ACHN (cell line): Measurements from ENCODE around the gene USP17L11.
"Not testable (repeated sequence)": the region's sequence is repeated elsewhere in the genome, so short reads cannot be mapped to it uniquely, and the experiment has no call there.

Source experiments
- DNase-seq: peaks from one replicate; pipeline ENCODE4 v3.0.0-alpha.2; 2015
- in situ Hi-C: cut with HindIII; loops from 2 replicates; pipeline ENCODE4 v1.10.0; 2017; ENCODE audit warnings: low sequenced_read_pairs, low pct_ligation_motif_present, low pct_unique_long_range_greater_than_20kb

The USP17L11 gene

GRCh38 chr4:9215105-9215504 is at the start of gene USP17L11:
TSS of gene USP17L11 (plus strand) at chr4:9215405. CDS start at chr4:9215405, 0 bp downstream.
- in situ Hi-C loops: not testable (repeated sequence)

GRCh38 chr4:9165990-9166389 is 49.2 kb upstream of the USP17L11 start:
- DNase-seq, in situ Hi-C loops: not testable (repeated sequence)

More at GRCh38 chr4:9215105-9215504, at the start of gene USP17L11:
- DNase-seq: not testable (repeated sequence)

- in situ Hi-C loops, DNase-seq: not testable (repeated sequence)
These were observed 45.3 kb upstream of the USP17L11 start, which contains the start of gene FAM90A26 for GRCh38 chr4:9169791-9170459. TSS of gene FAM90A26 (plus strand) at chr4:9170409. CDS start at chr4:9173173, 2,764 bp downstream.

- in situ Hi-C loops, DNase-seq: not testable (repeated sequence)
These were observed 4.8 kb upstream of the USP17L11 start, which contains the start of gene USP17L10 for GRCh38 chr4:9210357-9210756. TSS of gene USP17L10 (plus strand) at chr4:9210657. CDS start at chr4:9210657, 0 bp downstream.

GRCh38 chr4:9214701-9215100 is 504 bp upstream of the USP17L11 start:
- DNase-seq, in situ Hi-C loops: not testable (repeated sequence)

GRCh38 chr4:9219852-9220251 is 4.6 kb downstream of the USP17L11 start, which contains the start of gene USP17L12:
TSS of gene USP17L12 (plus strand) at chr4:9220152. CDS start at chr4:9220152, 0 bp downstream.
- in situ Hi-C loops, DNase-seq: not testable (repeated sequence)

GRCh38 chr4:9224596-9224995 is 9.4 kb downstream of the USP17L11 start, which contains the start of gene USP17L13:
TSS of gene USP17L13 (plus strand) at chr4:9224896. CDS start at chr4:9224896, 0 bp downstream.
- in situ Hi-C loops, DNase-seq: not testable (repeated sequence)

GRCh38 chr4:9230249-9230648 is 15.0 kb downstream of the USP17L11 start:
- in situ Hi-C loops, DNase-seq: not testable (repeated sequence)

GRCh38 chr4:9234085-9234484 is 18.9 kb downstream of the USP17L11 start, which contains the start of gene USP17L15:
TSS of gene USP17L15 (plus strand) at chr4:9234385. CDS start at chr4:9234385, 0 bp downstream.
- in situ Hi-C loops, DNase-seq: not testable (repeated sequence)

- in situ Hi-C loops, DNase-seq: not testable (repeated sequence)
These were observed 23.3 kb downstream of the USP17L11 start for GRCh38 chr4:9238461-9238860.

GRCh38 chr4:9243579-9243978 is 28.4 kb downstream of the USP17L11 start, which contains the start of gene USP17L17:
TSS of gene USP17L17 (plus strand) at chr4:9243879. CDS start at chr4:9243879, 0 bp downstream.
- in situ Hi-C loops, DNase-seq: not testable (repeated sequence)

- DNase-seq, in situ Hi-C loops: not testable (repeated sequence)
These were observed 32.9 kb downstream of the USP17L11 start, which contains the start of gene USP17L18 for GRCh38 chr4:9247953-9248680. TSS of gene USP17L18 (plus strand) at chr4:9248630. CDS start at chr4:9248630, 0 bp downstream.

- in situ Hi-C loops, DNase-seq: not testable (repeated sequence)
These were observed 37.9 kb downstream of the USP17L11 start, which contains the start of gene USP17L19 for GRCh38 chr4:9253078-9253477. TSS of gene USP17L19 (plus strand) at chr4:9253378. CDS start at chr4:9253378, 0 bp downstream.

GRCh38 chr4:9257824-9258223 is 42.6 kb downstream of the USP17L11 start, which contains the start of gene USP17L20:
TSS of gene USP17L20 (plus strand) at chr4:9258124. CDS start at chr4:9258124, 0 bp downstream.
- DNase-seq, in situ Hi-C loops: not testable (repeated sequence)

GRCh38 chr4:9262572-9262971 is 47.4 kb downstream of the USP17L11 start, which contains the start of gene USP17L21:
TSS of gene USP17L21 (plus strand) at chr4:9262872. CDS start at chr4:9262872, 0 bp downstream.
- in situ Hi-C loops, DNase-seq: not testable (repeated sequence)
